SK-MEL-5 (cell line): Measurements from ENCODE around the gene HOXB5. TPM values are rescaled to one million over a fixed set of nuclear protein-coding genes. Genes with fewer than 3 reads are reported as not detected.

Source experiments
- DNase-seq: peaks from one replicate; pipeline ENCODE4 v3.0.0-alpha.2; 2016; ENCODE audit warnings: low read depth, low spot score
- in situ Hi-C: cut with HindIII; loops from 2 replicates; pipeline ENCODE4 v1.10.0; 2016; ENCODE audit warnings: low sequenced_read_pairs, high pct_unique_total_duplicates, low pct_unique_long_range_greater_than_20kb
- total RNA-seq: library from RNA; depleted of rRNA; stranded (reverse); fragments of >200 nt; shearing (Covaris generic); gene quantifications from 2 replicates; pipeline ENCODE4 v1.2.3, GENCODE V29; 2014

The HOXB5 gene
- total RNA-seq, 1 experiment from 2014 or later: not detected

GRCh38 chr17:48586355-48587258, 7.0 kb downstream of the HOXB5 start:
- in situ Hi-C loops: no loop called here

GRCh38 chr17:48584223-48584741, 9.3 kb downstream of the HOXB5 start:
- DNase-seq: no peak

More at GRCh38 chr17:48586355-48587258, 7.0 kb downstream of the HOXB5 start:
- no peak for DNase-seq

GRCh38 chr17:48583708-48584222, 9.8 kb downstream of the HOXB5 start:
- DNase-seq: no peak
- in situ Hi-C loops: no loop called here

More at GRCh38 chr17:48584223-48584741, 9.3 kb downstream of the HOXB5 start:
- in situ Hi-C loops: no loop called here

- no peak for DNase-seq
- in situ Hi-C loops: no loop called here
Measured at GRCh38 chr17:48582750-48583069, 10.9 kb downstream of the HOXB5 start.

- in situ Hi-C loops: no loop called here
- DNase-seq: no peak
Measured at GRCh38 chr17:48579760-48580554, 13.6 kb downstream of the HOXB5 start.

GRCh38 chr17:48579471-48579759, 14.2 kb downstream of the HOXB5 start:
- in situ Hi-C loops: no loop called here
- DNase-seq: no peak

GRCh38 chr17:48578616-48579470, 14.7 kb downstream of the HOXB5 start:
- DNase-seq: no peak
- in situ Hi-C loops: no loop called here

GRCh38 chr17:48577946-48578615, 15.5 kb downstream of the HOXB5 start, which contains the start of gene HOXB4:
TSS of gene HOXB4 (minus strand) at chr17:48578350. CDS start at chr17:48578319, 31 bp downstream.
- DNase-seq: no peak
- in situ Hi-C loops: no loop called here

- no peak for DNase-seq
- in situ Hi-C loops: no loop called here
Measured at GRCh38 chr17:48577330-48577945, 16.1 kb downstream of the HOXB5 start.

- DNase-seq: no peak
- in situ Hi-C loops: no loop called here
Measured at GRCh38 chr17:48576479-48577309, 16.9 kb downstream of the HOXB5 start.

- DNase-seq: no peak
Measured at GRCh38 chr17:48575673-48576478, 17.7 kb downstream of the HOXB5 start.

GRCh38 chr17:48575066-48575582, 18.5 kb downstream of the HOXB5 start:
- in situ Hi-C loops: no loop called here
- peak; percentile 32 for DNase-seq

More at GRCh38 chr17:48575673-48576478, 17.7 kb downstream of the HOXB5 start:
- in situ Hi-C loops: no loop called here

GRCh38 chr17:48574505-48575065, 19.0 kb downstream of the HOXB5 start:
- no peak for DNase-seq
- in situ Hi-C loops: no loop called here

- no peak for DNase-seq
- in situ Hi-C loops: no loop called here
Measured at GRCh38 chr17:48571826-48572417, 21.7 kb downstream of the HOXB5 start.
